Neural progenitor cell (in vitro differentiated cells): ENCODE measurements around the gene GSTO2. TPM values are rescaled to one million over a fixed set of nuclear protein-coding genes. Genes with fewer than 3 reads are reported as not detected.

ENCODE experiments used
- DNase-seq: peaks from one replicate; pipeline ENCODE4 v3.0.0-alpha.2; 2016; ENCODE audit warnings: low spot score
- H2AFZ ChIP-seq: fragments of 200-600 bp; sonication (generic); replicated peaks from 2 replicates; pipeline ENCODE4 v1.6.1; 2016; ENCODE audit warnings: antibody characterized with exemption
- H3F3A ChIP-seq: fragments of 200-600 bp; sonication (generic); 2 replicates; pipeline ENCODE4 v1.6.1; 2016; ENCODE audit warnings: antibody characterized with exemption, low read depth
- H3K27ac ChIP-seq: fragments of 200-600 bp; sonication (generic); 2 replicates; pipeline ENCODE4 v1.5.1; 2016; ENCODE audit warnings: mild to moderate bottlenecking
- H3K27me3 ChIP-seq: fragments of 200-600 bp; sonication (generic); 2 replicates; pipeline ENCODE4 v1.6.1; 2016; ENCODE audit warnings: mild to moderate bottlenecking, moderate library complexity
- H3K36me3 ChIP-seq: fragments of 200-600 bp; sonication (generic); 2 replicates; pipeline ENCODE4 v1.5.1; 2016
- H3K4me1 ChIP-seq: fragments of 200-600 bp; sonication (generic); 2 replicates; pipeline ENCODE4 v1.6.1; 2016; ENCODE audit warnings: mixed run types
- H3K4me2 ChIP-seq: fragments of 200-600 bp; sonication (generic); 2 replicates; pipeline ENCODE4 v1.6.1; 2016
- H3K4me3 ChIP-seq: fragments of 200-600 bp; sonication (generic); 2 replicates; pipeline ENCODE4 v1.5.1; 2016
- H3K79me2 ChIP-seq: fragments of 200-600 bp; sonication (generic); 2 replicates; pipeline ENCODE4 v1.6.1; 2016; ENCODE audit warnings: low read depth
- H3K9ac ChIP-seq: fragments of 200-600 bp; sonication (generic); 2 replicates; pipeline ENCODE4 v1.6.1; 2016
- H3K9me3 ChIP-seq: fragments of 200-600 bp; sonication (generic); 2 replicates; pipeline ENCODE4 v1.5.1; 2016; ENCODE audit warnings: low read depth
- H4K20me1 ChIP-seq: fragments of 200-600 bp; sonication (generic); 2 replicates; pipeline ENCODE4 v1.6.1; 2016; ENCODE audit warnings: low read depth
- H3K27ac Mint-ChIP-seq: 3 replicates; pipeline ENCODE4 v1.8.0; 2021; ENCODE audit warnings: mixed read lengths
- H3K27me3 Mint-ChIP-seq: 2 replicates; pipeline ENCODE4 v1.8.0; 2022; ENCODE audit warnings: low read depth, mild to moderate bottlenecking, inconsistent platforms, moderate library complexity, mixed read lengths; ENCODE audit not compliant: insufficient read depth
- H3K36me3 Mint-ChIP-seq: 3 replicates; pipeline ENCODE4 v1.8.0; 2021; ENCODE audit warnings: mixed read lengths
- H3K4me1 Mint-ChIP-seq: 3 replicates; pipeline ENCODE4 v1.8.0; 2021; ENCODE audit warnings: mixed read lengths
- H3K4me3 Mint-ChIP-seq: 3 replicates; pipeline ENCODE4 v1.8.0; 2021; ENCODE audit warnings: mild to moderate bottlenecking, moderate library complexity, mixed read lengths
- H3K9me3 Mint-ChIP-seq: 3 replicates; pipeline ENCODE4 v1.8.0; 2020; ENCODE audit warnings: mixed read lengths
- CTCF ChIP-seq: fragments of 200-600 bp; sonication (generic); IDR thresholded peaks from 2 replicates; pipeline ENCODE4 v1.5.1; 2017; ENCODE audit warnings: antibody characterized with exemption, mild to moderate bottlenecking
- EZH2 ChIP-seq: fragments of 200-600 bp; sonication (generic); IDR thresholded peaks from 2 replicates; pipeline ENCODE4 v1.6.1; 2017; ENCODE audit warnings: antibody characterized with exemption, mild to moderate bottlenecking, moderate library complexity
- EZH2phosphoT487 ChIP-seq: fragments of 200-600 bp; sonication (generic); IDR thresholded peaks from 2 replicates; pipeline ENCODE4 v1.6.1; 2017; ENCODE audit warnings: antibody characterized with exemption
- total RNA-seq: library from RNA; depleted of rRNA; stranded (reverse); fragments of >200 nt; gene quantifications from 2 replicates; pipeline ENCODE4 v1.2.3, GENCODE V29; 2015; ENCODE audit warnings: low replicate concordance

Gene GSTO2
- total RNA-seq, 1 donor from 2014 or later, result 4.9 TPM

GRCh38 chr10:104314591-104315485, 45.9 kb downstream of the GSTO2 start:
- Histone ChIP-seq H3K9me3 (no peaks in the 10 kb centered on the region), H4K20me1 (peaks cover 23% of the 10 kb centered on the region), H3F3A (no peaks in the 10 kb centered on the region), H3K9ac (no peak overlapping the region), H3K4me1 (peaks cover 18% of the 10 kb centered on the region), H3K27ac (no peak overlapping the region), H3K79me2 (peaks cover 21% of the 10 kb centered on the region), H3K4me2 (no peak overlapping the region), H3K4me3 (no peak overlapping the region), H3K27me3 (no peaks in the 10 kb centered on the region), H3K36me3 (no peaks in the 10 kb centered on the region), H2AFZ (no peak overlapping the region)
- DNase-seq, result no peak
- no peak overlapping the region for H3K27ac Mint-ChIP-seq
- peaks cover 2% of the 10 kb centered on the region for H3K27me3 Mint-ChIP-seq
- TF ChIP-seq EZH2phosphoT487, result no peak
- no peak for TF ChIP-seq EZH2
- no peak for TF ChIP-seq CTCF
- peaks cover 37% of the 10 kb centered on the region for H3K4me1 Mint-ChIP-seq
- H3K4me3 Mint-ChIP-seq, result no peak overlapping the region
- no peaks in the 10 kb centered on the region for H3K9me3 Mint-ChIP-seq
- H3K36me3 Mint-ChIP-seq, result peaks cover 28% of the 10 kb centered on the region

GRCh38 chr10:104315486-104315921, 46.5 kb downstream of the GSTO2 start:
- Mint-ChIP-seq H3K27ac (no peak overlapping the region), H3K4me3 (no peak overlapping the region), H3K27me3 (peaks cover 2% of the 10 kb centered on the region), H3K9me3 (no peaks in the 10 kb centered on the region), H3K4me1 (peaks cover 42% of the 10 kb centered on the region), H3K36me3 (peaks cover 27% of the 10 kb centered on the region)
- Histone ChIP-seq H3K36me3 (no peaks in the 10 kb centered on the region), H3K4me1 (peaks cover 19% of the 10 kb centered on the region), H3K27ac (no peak overlapping the region), H2AFZ (no peak overlapping the region), H3K9me3 (no peaks in the 10 kb centered on the region), H3K9ac (no peak overlapping the region), H3K4me2 (no peak overlapping the region), H4K20me1 (peaks cover 23% of the 10 kb centered on the region), H3K27me3 (no peaks in the 10 kb centered on the region), H3F3A (no peaks in the 10 kb centered on the region), H3K4me3 (no peak overlapping the region), H3K79me2 (peaks cover 27% of the 10 kb centered on the region)
- no peak for DNase-seq
- TF ChIP-seq EZH2, result no peak

- Histone ChIP-seq H3K9me3 (no peaks in the 10 kb centered on the region), H3K36me3 (no peaks in the 10 kb centered on the region), H3F3A (no peaks in the 10 kb centered on the region), H3K79me2 (peaks cover 36% of the 10 kb centered on the region), H3K9ac (no peak overlapping the region), H4K20me1 (peaks cover 26% of the 10 kb centered on the region), H2AFZ (no peak overlapping the region), H3K27me3 (no peaks in the 10 kb centered on the region), H3K4me1 (peaks cover 19% of the 10 kb centered on the region), H3K4me3 (no peak overlapping the region), H3K27ac (no peak overlapping the region), H3K4me2 (no peak overlapping the region)
- H3K27ac Mint-ChIP-seq, result peak overlapping the region; percentile 91
- peaks cover 2% of the 10 kb centered on the region for H3K27me3 Mint-ChIP-seq
- H3K9me3 Mint-ChIP-seq, result no peaks in the 10 kb centered on the region
- H3K4me3 Mint-ChIP-seq, result peak overlapping the region; percentile 11
- DNase-seq, result peak; percentile 39
- peaks cover 22% of the 10 kb centered on the region for H3K36me3 Mint-ChIP-seq
- peaks cover 44% of the 10 kb centered on the region for H3K4me1 Mint-ChIP-seq
- TF ChIP-seq EZH2, result no peak
- TF ChIP-seq EZH2phosphoT487, result no peak
- no peak for TF ChIP-seq CTCF
Measured at GRCh38 chr10:104316321-104317099, 47.5 kb downstream of the GSTO2 start.
